Esophagus squamous epithelium (tissue), 5 donors: ENCODE data around the gene MAEA. TPM values are rescaled to one million over a fixed set of nuclear protein-coding genes. Genes with fewer than 3 reads are reported as not detected.
"Not testable (repeated sequence)": the region's sequence is repeated elsewhere in the genome, so short reads cannot be mapped to it uniquely, and the experiment has no call there.

Experiments used
- DNase-seq: peaks from one replicate; lab custom pipeline; 2025; lab: John Stamatoyannopoulos, UW
- H3K27ac ChIP-seq, 4 donors: fragments of 200-600 bp; sonication (generic); one replicate each; pipeline ENCODE4 v1.5.1; 2016 to 2019; ENCODE audit warnings: mild to moderate bottlenecking in 1 of 4
- H3K27me3 ChIP-seq, 4 donors: fragments of 200-600 bp; sonication (generic); 1 replicate in 3 of 4; 2 replicates in 1 of 4; pipeline versions ENCODE4 v1.5.1 to v1.6.0; 2017 to 2021; ENCODE audit warnings: antibody characterized with exemption in 1 of 4
- H3K36me3 ChIP-seq, 3 donors: fragments of 200-600 bp; sonication (generic); one replicate each; pipeline ENCODE4 v1.5.1; 2016 to 2019
- H3K4me1 ChIP-seq, 3 donors: fragments of 200-600 bp; sonication (generic); one replicate each; pipeline ENCODE4 v1.5.1; 2017 to 2019
- H3K4me3 ChIP-seq, 4 donors: fragments of 200-600 bp; sonication (generic); 1 replicate in 3 of 4; 2 replicates in 1 of 4; pipeline ENCODE4 v1.5.1; 2016 to 2019; ENCODE audit warnings: mild to moderate bottlenecking in 2 of 4, moderate library complexity in 1 of 4
- H3K9me3 ChIP-seq, 3 donors: fragments of 200-600 bp; sonication (generic); one replicate each; pipeline ENCODE4 v1.5.1; 2016 to 2019
- CTCF ChIP-seq, 6 experiments: fragments of 450-650 bp in 4 of 6; fragments of 200-600 bp in 2 of 6; sonication (generic) in 2 of 6; IDR thresholded peaks; one replicate each; pipeline ENCODE4 v1.5.1; 2016 to 2019; ENCODE audit warnings: antibody characterized with exemption in 6 of 6, mild to moderate bottlenecking in 4 of 6, moderate library complexity in 4 of 6
- POLR2A ChIP-seq, 4 donors: fragments of 450-650 bp; IDR thresholded peaks; one replicate each; pipeline ENCODE4 v1.6.1; 2017; ENCODE audit warnings: antibody characterized with exemption in 4 of 4, mild to moderate bottlenecking in 4 of 4, moderate library complexity in 3 of 4
- WGBS, 2 donors: methylation state at CpG; one replicate each; pipeline ENCODE4 v1.1.5; 2018; 5-methylcytosine and 5-hydroxymethylcytosine counted together
- intact Hi-C: fragments of 100-400 bp; cut with DNase I; formaldehyde crosslinking; loops from one replicate; pipeline ENCODE4 v1.15.0; 2022
- total RNA-seq, 4 donors: library from RNA; depleted of rRNA; stranded (reverse); fragments of >200 nt; gene quantifications; one replicate each; pipeline ENCODE4 v1.1.0, GENCODE V29; 2016
- donor health status: DM: yes; HTN: yes; CAD: no.

Gene MAEA
- total RNA-seq, 4 donors from 2014 or later, result 56.6 to 78.7 (median 67.5) TPM

- Histone ChIP-seq H3K4me3 (no peak overlapping the region), H3K36me3 (peaks cover 22 to 99% (median 24%) of the 10 kb centered on the region in 3 donors), H3K9me3 (no peaks in the 10 kb centered on the region), H3K4me1 (no peaks in the 10 kb centered on the region), H3K27me3 (no peaks in the 10 kb centered on the region), H3K27ac (no peak overlapping the region)
- TF ChIP-seq POLR2A (IDR thresholded peaks at IDR 0.05) (no peak), CTCF (IDR thresholded peaks at IDR 0.05) (no peak)
- WGBS, 2 donors, result 87 to 91% methylated on average over 10 to 13 of the region's 13 CpGs
- no peak for DNase-seq
- intact Hi-C loops, result no loop called here
These were observed 31.8 kb downstream of the MAEA start for GRCh38 chr4:1321486-1321885.

GRCh38 chr4:1321946-1322650 lies 32.4 kb downstream of the MAEA start:
- no peaks in the 10 kb centered on the region for H3K4me1 ChIP-seq
- intact Hi-C loops, result no loop called here
- 40 to 77% methylated on average over 1 to 3 of the region's 18 CpGs for whole genome bisulfite sequencing, 2 donors
- H3K36me3 ChIP-seq, result peaks cover 20 to 99% (median 24%) of the 10 kb centered on the region in 3 donors
- DNase-seq, result no peak
- H3K27me3 ChIP-seq, result no peaks in the 10 kb centered on the region
- H3K27ac ChIP-seq, result no peak overlapping the region
- H3K9me3 ChIP-seq, result no peaks in the 10 kb centered on the region
- no peak overlapping the region for H3K4me3 ChIP-seq
- TF ChIP-seq CTCF (IDR thresholded peaks at IDR 0.05), result no peak
- no peak for TF ChIP-seq POLR2A (IDR thresholded peaks at IDR 0.05)

GRCh38 chr4:1323280-1323634 lies 33.6 kb downstream of the MAEA start:
- no peaks in the 10 kb centered on the region for H3K4me1 ChIP-seq
- TF ChIP-seq CTCF (IDR thresholded peaks at IDR 0.05) (no peak), POLR2A (IDR thresholded peaks at IDR 0.05) (no peak)
- WGBS, 2 donors, result 69 to 82% methylated on average over 8 of the region's 8 CpGs
- no peaks in the 10 kb centered on the region for H3K27me3 ChIP-seq
- no peak for DNase-seq
- H3K27ac ChIP-seq, result no peak overlapping the region
- H3K4me3 ChIP-seq, result no peak overlapping the region
- intact Hi-C loops, result no loop called here
- no peaks in the 10 kb centered on the region for H3K9me3 ChIP-seq
- H3K36me3 ChIP-seq, result peaks cover 18 to 99% (median 18%) of the 10 kb centered on the region in 3 donors

GRCh38 chr4:1323635-1324442 lies 34.1 kb downstream of the MAEA start:
- no peak for DNase-seq
- Histone ChIP-seq H3K4me1 (peaks cover 0 to 3% (median 0%) of the 10 kb centered on the region in 3 donors), H3K27ac (peak overlapping the region in 1 of 4 donors; percentile 3), H3K36me3 (peaks cover 20 to 99% (median 22%) of the 10 kb centered on the region in 3 donors), H3K4me3 (no peak overlapping the region), H3K27me3 (no peaks in the 10 kb centered on the region), H3K9me3 (no peaks in the 10 kb centered on the region)
- intact Hi-C loops, result no loop called here
- no peak for TF ChIP-seq POLR2A (IDR thresholded peaks at IDR 0.05)
- no peak for TF ChIP-seq CTCF (IDR thresholded peaks at IDR 0.05)
- 54 to 61% methylated on average over 10 to 11 of the region's 11 CpGs for WGBS, 2 donors

- H3K4me3 ChIP-seq, H3K27ac ChIP-seq, H3K27me3 ChIP-seq, intact Hi-C loops, DNase-seq, H3K9me3 ChIP-seq: not testable (repeated sequence)
- H3K4me1 ChIP-seq, result peaks cover 0 to 11% (median 2%) of the 10 kb centered on the region in 3 donors
- WGBS, 2 donors, result 89 to 91% methylated on average over 19 to 20 of the region's 20 CpGs
- H3K36me3 ChIP-seq, result peaks cover 20 to 99% (median 24%) of the 10 kb centered on the region in 3 donors
These were observed 34.9 kb downstream of the MAEA start for GRCh38 chr4:1324443-1325175.
